GM13976 (cell line): ENCODE measurements around the gene RUVBL2.
"Not testable (repeated sequence)": the region's sequence is repeated elsewhere in the genome, so short reads cannot be mapped to it uniquely, and the experiment has no call there.

ENCODE experiments used
- DNase-seq: peaks from one replicate; pipeline ENCODE4 v3.0.0; 2012; ENCODE audit warnings: low spot score
- CTCF ChIP-seq: IDR thresholded peaks from 2 replicates; pipeline ENCODE4 v1.5.1; 2012; ENCODE audit warnings: borderline replicate concordance, mild to moderate bottlenecking; ENCODE audit not compliant: insufficient read depth; ENCODE audit errors: extremely low read depth, missing control alignments, control extremely low read depth
- in situ Hi-C: fragments of 300-500 bp; cut with MboI; formaldehyde crosslinking; loops from one replicate; pipeline ENCODE4 v1.12.0; 2022; ENCODE audit warnings: low sequenced_read_pairs, mixed read lengths, inconsistent platforms; ENCODE audit not compliant: unreplicated experiment

Gene RUVBL2

GRCh38 chr19:49017666-49018351 is 24.1 kb downstream of the RUVBL2 start:
- peak; percentile 37 for TF ChIP-seq CTCF
- DNase-seq = peak; percentile 86
- in situ Hi-C loops = no loop called here

- in situ Hi-C loops = not testable (repeated sequence)
- peak; percentile 46 for DNase-seq
Observed at GRCh38 chr19:49018388-49019241, 24.9 kb downstream of the RUVBL2 start.

- no peak for TF ChIP-seq CTCF
- in situ Hi-C loops = no loop called here
- peak; percentile 84 for DNase-seq
Observed at GRCh38 chr19:49019242-49019932, 25.7 kb downstream of the RUVBL2 start.

GRCh38 chr19:49020342-49020741 is 26.7 kb downstream of the RUVBL2 start:
- no peak for TF ChIP-seq CTCF
- in situ Hi-C loops = no loop called here
- peak; percentile 22 for DNase-seq

- TF ChIP-seq CTCF = no peak
- DNase-seq = peak; percentile 32
- in situ Hi-C loops = no loop called here
Observed at GRCh38 chr19:49020931-49021895, 27.5 kb downstream of the RUVBL2 start.

GRCh38 chr19:49022116-49022515 is 28.4 kb downstream of the RUVBL2 start:
- no peak for DNase-seq
- TF ChIP-seq CTCF = no peak
- in situ Hi-C loops = no loop called here

- in situ Hi-C loops = not testable (repeated sequence)
Observed at GRCh38 chr19:49024233-49024632, 30.5 kb downstream of the RUVBL2 start, which contains the start of gene CGB3. Gene CGB3 (minus strand): TSS chr19:49024333. CDS start chr19:49023971, 362 bp downstream.

GRCh38 chr19:49025088-49025487 is 31.4 kb downstream of the RUVBL2 start:
- in situ Hi-C loops = not testable (repeated sequence)

More at GRCh38 chr19:49024233-49024632, 30.5 kb downstream of the RUVBL2 start, which contains the start of gene CGB3:
- not testable (repeated sequence) for DNase-seq

GRCh38 chr19:49025599-49025998 is 31.9 kb downstream of the RUVBL2 start:
- DNase-seq, in situ Hi-C loops: not testable (repeated sequence)

More at GRCh38 chr19:49025088-49025487, 31.4 kb downstream of the RUVBL2 start:
- not testable (repeated sequence) for DNase-seq

- DNase-seq, in situ Hi-C loops: not testable (repeated sequence)
Observed at GRCh38 chr19:49028686-49029085, 35.0 kb downstream of the RUVBL2 start.
